Activated CD8-positive, alpha-beta memory T cell treated with anti-CD3 and anti-CD28 coated beads, Interleukin-2, amount 50 U/mL, for 1 hour (primary cell): ENCODE data around the gene DDX11.
"Not testable (repeated sequence)": the region's sequence is repeated elsewhere in the genome, so short reads cannot be mapped to it uniquely, and the experiment has no call there.

Source experiments
- DNase-seq: peaks from one replicate; pipeline ENCODE4 v3.0.0-alpha.2; 2020; ENCODE audit errors: extremely low read depth

The DDX11 gene

DNA sequence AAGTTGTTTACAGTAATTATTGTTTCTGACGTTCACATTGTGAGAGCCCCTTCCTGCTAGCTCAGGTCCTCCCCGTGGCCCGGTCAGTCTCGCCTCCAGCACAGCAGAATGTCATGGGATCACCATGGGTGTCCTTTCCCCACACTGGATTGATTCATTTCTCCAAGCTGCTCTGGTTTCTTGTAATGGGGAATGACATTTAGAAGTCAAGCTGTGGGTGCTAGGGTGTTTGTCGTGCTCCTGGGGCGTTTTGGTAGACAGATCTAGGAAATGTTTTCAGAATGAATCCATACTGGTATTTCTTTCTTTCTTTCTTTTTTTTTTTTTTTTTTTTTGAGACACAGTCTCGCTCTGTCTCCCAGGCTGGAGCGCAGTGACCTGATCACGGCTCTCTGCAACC lies 25.1 kb downstream of the DDX11 start:
- DNase-seq = not testable (repeated sequence)

DNA sequence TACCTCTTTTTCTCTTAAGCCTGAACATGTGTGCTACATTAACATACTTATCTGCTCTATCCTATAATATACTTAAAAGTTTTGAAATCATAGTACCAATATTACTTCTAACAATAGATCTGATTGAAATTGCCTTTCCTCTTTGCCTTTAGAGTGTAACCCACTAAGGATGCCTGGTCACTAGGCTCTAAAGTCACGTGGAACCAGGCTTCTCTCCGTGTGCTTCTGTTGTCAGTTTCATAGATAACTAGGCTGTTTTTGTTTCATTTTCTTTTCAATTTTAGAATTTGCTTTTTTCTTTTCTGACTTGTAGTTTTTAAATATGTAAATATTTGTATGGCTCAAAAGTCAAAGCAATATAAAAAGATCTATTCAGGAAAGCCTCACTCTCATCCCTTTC lies 25.8 kb downstream of the DDX11 start:
- not testable (repeated sequence) for DNase-seq

DNA sequence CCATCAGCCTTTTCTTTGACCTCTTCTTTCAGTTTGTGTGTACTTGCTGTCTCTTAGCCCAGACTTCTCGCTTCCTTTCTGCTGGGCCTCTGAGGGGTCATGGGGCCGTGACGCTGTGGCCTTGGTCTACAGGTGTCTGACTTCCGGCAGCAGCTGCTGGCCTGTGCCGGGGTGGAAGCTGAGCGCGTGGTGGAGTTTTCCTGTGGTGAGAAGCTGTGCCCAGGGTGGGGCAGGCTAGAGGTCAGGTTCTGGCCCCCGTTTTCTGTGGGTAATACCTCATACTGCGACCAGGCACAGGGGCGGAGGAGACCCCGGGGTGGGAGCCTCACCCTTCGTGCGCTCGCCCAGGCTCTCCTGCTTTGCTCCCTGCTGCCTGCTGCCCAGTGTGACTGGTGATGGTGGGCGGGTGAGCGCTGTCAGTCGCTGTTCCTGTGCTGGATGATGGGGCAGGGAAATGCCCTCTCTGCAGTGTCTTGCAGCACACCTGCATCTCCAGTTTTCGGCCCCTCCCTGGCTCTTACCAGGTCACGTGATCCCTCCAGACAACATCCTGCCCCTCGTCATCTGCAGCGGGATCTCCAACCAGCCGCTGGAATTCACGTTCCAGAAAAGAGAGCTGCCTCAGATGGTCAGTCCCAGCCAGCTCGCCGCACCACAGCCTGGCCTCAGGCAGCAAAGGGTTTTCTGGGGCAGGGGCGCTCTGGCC lies 27.0 kb downstream of the DDX11 start:
- DNase-seq = not testable (repeated sequence)

DNA sequence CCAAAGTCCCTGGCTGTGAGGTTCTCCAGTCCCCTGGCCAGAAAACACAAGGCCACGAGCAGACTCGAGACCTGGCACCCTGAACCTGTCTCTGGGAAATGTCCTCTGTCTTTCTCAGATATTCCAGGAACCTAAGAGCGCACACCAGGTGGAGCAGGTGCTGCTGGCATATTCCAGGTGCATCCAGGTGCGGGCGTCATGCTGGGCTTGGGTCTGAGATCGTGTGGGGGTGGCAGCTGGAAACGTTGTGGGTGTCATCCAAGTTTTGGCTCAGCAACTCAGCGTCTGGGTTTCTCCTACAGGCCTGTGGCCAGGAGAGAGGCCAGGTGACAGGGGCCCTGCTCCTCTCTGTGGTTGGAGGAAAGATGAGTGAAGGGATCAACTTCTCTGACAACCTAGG lies 28.5 kb downstream of the DDX11 start:
- not testable (repeated sequence) for DNase-seq

DNA sequence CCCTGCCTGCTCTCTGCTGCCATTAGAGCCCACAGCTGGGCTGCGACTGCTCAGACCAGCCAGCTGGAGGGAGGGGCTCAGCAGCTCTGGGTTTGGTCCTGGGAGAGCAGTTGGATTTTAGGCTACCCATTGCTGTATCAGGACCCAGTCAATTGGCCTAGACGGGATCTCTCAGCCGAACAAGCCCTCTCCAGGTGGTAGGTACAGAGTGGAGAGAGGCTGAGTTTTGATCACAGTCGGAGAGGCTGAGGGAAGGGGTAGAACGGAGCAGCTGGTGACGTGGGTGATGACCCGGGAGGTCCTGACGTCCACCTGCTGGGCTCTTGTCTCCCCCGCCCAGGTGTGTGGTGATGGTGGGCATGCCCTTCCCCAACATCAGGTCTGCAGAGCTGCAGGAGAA lies 28.9 kb downstream of the DDX11 start:
- not testable (repeated sequence) for DNase-seq

DNA sequence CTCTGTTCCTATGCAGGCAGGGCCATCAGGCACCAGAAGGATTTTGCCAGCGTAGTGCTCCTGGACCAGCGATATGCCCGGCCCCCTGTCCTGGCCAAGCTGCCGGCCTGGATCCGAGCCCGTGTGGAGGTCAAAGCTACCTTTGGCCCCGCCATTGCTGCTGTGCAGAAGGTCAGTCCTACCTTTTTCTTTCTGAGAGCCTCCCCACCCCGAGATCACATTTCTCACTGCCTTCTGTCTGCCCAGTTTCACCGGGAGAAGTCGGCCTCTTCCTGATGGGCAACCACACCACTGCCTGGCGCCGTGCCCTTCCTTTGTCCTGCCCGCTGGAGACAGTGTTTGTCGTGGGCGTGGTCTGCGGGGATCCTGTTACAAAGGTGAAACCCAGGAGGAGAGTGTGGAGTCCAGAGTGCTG lies 29.9 kb downstream of the DDX11 start:
- DNase-seq = not testable (repeated sequence)

DNA sequence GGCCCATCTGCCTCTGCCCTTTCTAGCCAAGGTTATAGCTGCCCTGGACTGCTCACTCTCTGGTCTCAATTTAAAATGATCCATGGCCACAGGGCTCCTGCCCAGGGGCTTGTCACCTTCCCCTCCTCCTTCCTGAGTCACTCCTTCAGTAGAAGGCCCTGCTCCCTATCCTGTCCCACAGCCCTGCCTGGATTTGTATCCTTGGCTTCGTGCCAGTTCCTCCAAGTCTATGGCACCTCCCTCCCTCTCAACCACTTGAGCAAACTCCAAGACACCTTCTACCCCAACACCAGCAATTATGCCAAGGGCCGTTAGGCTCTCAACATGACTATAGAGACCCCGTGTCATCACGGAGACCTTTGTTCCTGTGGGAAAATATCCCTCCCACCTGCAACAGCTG lies 30.6 kb downstream of the DDX11 start:
- DNase-seq = not testable (repeated sequence)

DNA sequence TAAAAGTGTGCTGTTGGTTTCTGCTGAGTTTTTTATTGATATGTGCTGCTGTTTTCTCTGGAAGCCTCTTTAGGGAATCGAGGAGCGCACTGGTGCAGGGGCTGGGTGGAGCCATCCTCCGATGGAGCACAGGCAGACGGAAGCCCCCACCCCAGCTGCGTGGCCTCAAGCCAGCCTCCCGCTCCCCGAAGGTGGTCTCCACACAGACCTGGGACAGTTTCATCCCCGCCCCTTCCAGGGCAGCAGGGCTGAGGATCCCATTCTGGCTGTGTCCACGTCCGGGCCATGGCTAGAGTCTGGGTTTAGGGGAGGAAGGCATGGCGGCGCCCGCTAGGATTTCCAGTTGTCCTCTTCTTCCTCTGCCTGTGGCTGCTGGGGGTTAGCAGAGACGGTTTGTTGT lies 31.1 kb downstream of the DDX11 start:
- not testable (repeated sequence) for DNase-seq

DNA sequence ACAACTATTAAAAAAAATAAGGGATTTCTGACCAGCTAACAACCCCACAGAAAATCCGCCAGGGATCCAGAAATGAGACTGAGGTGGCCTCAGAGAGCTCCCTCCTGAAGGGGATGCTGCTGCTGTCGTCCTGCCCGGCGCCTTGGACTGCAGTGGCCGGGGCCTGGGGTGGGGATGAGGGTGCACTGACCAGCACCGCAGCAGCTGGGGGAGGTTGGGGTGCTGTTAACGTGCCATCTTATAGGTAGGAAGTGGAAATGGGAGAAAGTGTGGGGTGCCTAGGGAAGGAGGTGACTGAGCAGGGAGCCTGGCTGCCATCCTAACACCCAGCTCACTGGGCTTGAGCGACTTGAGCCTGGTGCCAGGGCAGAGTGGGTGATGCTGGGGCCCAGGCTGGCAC lies 32.0 kb downstream of the DDX11 start:
- DNase-seq = no peak

DNA sequence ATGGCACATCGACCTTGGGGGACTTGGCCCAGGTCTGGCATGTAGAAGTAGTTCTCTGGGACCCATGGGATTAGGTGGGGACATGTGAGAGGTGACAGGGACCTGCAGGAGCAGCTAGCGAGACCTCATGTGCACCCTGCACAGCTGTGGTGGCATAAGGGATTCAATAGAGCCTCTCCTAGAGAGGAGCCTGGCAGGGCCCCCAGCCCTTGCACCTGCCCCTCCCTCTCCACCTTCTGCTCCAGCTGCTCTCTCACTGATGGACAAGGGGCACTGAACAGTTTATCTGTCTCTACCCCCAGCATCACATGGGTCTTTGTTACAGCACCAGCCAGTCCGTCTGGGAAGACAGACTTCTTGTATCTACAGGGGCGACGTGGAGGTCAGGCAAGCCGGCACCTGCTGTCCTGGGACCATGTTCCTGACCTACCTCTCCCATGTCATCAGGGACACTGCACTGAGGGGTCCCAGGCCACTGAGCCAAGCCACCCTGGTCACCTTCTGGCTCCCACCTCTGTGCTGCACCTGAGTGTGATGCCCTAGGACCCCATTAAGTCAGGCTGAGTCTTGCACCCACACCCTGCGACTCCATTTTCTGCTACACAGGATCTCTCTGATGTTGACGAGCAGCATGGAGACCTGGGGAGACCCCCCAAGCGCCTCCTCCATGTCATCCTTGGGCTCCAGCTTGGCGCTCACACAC lies 32.6 kb downstream of the DDX11 start:
- DNase-seq = no peak

DNA sequence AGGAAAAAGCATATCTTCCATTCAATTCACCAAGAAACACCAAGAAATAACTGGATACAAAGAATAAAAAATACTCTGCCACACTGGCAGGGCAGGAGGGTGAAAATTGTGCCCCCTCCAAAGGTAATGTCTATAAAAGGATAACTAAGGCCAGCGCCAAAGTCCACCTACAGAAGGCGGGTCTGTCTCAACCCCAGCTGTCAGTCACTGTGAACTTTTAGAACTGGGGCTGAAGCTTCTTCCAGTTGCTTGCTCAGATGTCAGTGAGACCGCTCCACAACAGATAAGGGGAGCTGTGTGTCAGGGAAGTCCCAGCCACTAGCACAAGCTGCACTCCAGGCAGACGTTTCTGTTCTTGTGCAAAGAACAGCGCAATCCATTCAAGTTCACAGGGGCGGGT lies 36.1 kb downstream of the DDX11 start:
- not testable (repeated sequence) for DNase-seq

DNA sequence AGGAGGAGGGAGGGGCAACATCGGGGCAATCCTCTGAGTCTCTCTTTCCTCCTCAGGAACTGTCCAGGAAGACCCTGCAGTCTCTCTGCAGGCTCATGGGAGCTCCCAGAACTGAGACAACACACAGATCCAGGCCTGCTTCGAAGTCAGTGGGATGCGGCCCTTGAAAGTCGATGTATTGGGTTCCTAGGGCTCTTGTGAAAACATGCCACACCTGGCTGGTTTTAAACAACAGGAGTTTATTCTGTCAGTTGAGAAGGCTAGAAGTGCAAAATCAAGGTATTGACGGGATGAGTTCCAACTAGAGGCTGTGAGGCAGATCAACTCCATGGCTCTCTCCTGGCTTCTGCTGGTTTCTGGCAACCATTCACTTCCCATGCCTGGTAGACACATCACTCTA lies 36.6 kb downstream of the DDX11 start:
- not testable (repeated sequence) for DNase-seq

DNA sequence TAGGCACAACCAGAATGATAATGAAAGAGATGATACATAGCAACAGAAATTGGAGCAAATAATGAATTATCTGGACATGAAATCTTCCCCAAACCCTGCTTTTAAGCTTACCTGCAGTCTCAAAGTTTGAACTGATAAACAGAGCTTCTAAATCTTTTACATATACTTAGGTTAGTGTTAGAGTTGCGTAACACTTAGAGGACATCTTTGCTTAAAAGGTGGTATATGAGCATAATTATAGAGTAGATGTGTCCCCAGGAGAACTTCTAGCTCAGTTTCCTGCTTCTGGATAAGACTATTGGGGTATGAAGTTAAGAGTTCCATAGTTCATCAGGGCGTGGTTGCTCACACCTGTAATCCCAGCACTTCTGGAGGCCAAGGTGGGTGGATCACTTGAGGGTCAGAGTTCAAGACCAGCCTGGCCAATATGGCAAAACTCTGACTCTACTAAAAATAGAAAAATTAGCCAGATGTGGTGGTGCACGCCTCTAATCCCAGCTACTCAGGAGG lies 41.5 kb downstream of the DDX11 start:
- not testable (repeated sequence) for DNase-seq

DNA sequence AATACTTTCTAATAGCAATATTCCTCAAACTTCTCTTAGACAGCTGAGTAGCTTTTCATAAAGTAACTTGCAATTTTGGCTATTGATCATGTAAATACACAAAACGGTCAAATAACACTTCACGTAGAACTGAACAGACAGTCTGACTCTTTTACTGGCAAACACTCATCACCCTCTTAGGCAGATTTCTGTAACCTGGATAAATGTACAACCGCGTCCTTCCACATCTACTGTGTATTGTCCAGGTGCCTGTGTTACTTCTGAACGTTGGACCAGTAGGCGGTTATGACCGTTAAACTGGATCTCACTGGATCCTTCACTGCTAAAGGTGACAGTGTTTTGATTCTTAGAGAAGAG lies 43.2 kb downstream of the DDX11 start:
- DNase-seq = not testable (repeated sequence)

DNA sequence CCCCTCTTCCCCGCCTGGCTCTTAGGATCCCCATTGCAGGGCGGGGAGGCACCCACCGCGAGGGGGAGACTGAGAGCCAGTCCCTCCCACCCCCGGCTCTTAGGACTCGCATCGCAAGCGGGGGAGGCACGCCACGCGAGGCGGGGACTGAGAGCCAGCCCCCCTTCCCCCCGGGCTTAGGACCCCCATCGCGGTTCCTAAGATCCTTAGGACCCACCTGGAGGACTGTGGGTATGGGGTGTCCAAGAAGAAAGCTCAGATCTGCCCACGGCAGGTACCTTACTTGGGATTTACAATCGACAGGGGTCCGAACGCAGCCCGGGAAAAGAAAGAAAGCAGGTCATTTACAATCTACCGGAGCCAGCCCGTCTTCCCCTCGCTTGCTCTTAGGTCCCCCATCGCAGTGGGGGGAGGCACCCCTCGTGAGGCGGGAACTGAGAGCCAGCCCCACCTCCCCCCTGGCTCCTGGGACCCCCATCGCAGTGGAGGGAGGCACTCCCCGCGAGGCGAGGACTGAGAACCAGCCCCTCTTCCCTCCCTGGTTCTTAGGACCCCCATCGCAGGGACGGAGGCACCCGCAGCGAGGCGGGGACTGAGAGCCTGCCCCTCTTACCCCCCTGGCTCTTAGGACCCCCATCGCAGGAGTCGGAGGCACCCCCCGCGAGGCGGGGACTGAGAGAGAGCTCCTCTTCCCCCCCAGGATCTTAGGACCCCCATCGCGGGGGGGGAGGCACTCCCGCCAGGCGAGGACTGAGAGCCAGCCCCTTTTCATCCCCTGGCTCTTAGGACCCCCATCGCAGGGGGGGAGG lies 43.7 kb downstream of the DDX11 start:
- no peak for DNase-seq

DNA sequence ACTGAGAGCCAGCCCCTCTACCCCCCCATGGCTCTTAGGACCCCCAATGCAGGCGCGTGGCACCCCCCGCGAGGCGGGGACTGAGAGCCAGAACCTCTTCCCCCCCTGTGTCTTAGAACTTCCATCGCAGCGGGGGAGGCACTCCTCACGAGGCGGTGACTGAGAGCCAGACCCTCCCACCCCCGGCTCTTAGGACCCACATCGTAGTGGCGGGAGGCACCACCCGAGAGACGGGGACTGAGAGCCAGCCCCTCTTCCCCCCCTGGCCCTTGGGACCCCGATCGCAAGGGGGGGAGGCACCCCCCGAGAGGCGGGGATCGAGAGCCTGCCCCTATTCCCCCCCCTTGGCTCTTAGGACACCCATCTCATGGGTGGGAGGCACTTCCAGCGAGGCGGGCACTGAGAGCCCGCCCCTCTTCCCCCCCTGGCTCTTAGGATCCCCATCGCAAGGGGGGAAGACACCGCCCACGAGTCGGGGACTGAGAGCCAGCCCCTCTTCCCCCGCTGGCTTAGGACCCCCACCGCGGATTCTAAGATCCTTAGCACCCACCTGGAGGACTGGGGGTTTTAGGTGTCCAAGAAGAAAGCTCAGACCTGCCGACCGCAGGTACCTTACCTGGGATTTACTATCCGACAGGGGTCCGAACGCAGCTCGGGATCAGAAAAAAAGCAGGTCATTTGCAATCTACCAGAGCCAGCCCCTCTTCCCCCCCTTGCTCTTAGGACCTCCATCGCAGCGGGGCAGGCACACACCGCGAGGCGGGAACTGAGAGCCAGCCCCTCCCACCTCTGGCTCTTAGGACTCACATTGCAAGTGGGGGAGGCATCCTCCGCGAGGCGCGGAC lies 44.9 kb downstream of the DDX11 start:
- DNase-seq = no peak

DNA sequence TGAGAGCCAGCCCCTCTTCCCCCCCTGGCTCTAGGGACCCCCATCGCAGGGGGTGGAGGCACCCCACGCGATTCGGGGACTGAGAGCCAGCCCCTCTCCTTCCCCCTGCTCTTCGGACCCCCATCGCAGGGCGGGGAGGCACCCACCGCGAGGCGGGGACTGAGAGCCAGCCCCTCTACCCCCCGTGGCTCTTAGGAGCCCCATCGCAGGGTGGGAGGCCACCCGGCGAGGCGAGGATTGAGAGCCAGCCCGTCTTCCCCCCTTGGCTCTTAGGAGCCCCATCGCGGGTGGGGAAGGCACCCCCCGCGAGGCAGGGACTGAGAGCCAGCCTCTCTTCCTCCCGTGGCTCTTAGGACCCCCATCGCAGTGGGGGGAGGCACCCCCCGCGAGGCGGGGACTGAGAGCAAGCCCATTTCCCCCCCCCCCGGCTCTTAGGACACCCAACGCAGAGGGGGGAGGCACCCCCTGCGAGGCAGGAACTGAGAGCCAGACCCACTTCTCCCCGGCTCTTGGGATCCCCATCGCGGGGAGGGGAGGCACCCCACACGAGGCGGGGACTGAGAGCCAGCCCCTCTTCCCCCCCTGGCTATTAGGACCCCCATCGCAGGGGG lies 45.6 kb downstream of the DDX11 start:
- DNase-seq = no peak

DNA sequence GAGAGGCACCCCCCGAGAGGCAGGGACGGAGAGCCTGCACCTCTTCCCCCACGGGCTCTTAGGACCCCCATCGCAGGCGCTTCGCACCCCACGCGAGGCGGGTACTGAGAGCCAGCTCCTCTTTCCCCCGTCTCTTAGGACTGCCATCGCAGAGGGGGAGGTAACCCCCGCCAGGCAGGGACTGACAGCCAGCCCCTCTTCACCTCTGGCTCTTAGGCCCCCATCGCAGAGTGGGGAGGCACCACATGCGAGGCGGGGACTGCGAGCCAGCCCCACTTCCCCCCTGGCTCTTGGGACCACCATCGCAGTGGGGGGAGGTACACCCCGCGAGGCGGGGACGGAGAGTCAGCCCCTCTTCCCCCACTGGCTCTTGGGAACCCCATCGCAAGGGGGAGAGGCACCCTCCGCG lies 46.1 kb downstream of the DDX11 start:
- no peak for DNase-seq

DNA sequence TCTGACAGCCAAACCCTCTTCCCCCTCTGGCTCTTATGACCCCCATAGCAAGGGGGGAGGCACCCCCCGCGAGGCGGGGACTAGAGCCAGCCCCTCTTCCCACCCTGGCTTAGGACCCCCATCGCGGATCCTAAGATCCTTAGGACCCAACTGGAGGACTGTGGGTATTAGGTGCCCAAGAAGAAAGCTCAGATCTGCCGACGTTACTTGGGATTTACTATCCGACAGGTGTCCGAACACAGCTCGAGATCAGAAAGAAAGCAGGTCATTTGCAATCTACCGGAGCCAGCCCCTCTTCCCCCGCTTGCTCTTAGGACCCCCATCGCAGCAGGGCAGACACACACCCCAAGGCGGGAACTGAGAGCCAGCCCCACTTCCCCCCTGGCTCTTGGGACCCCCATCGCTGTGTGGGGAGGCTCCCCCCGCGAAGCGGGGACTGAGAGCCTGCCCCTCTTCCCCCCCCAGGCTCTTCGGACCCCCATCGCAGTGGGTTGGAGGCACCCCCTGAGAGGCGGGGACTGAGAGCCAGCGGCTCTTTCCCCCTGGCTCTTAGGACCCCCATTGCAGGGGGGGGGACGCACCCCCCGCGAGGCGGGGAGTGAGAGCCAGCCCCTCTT lies 46.8 kb downstream of the DDX11 start:
- no peak for DNase-seq

DNA sequence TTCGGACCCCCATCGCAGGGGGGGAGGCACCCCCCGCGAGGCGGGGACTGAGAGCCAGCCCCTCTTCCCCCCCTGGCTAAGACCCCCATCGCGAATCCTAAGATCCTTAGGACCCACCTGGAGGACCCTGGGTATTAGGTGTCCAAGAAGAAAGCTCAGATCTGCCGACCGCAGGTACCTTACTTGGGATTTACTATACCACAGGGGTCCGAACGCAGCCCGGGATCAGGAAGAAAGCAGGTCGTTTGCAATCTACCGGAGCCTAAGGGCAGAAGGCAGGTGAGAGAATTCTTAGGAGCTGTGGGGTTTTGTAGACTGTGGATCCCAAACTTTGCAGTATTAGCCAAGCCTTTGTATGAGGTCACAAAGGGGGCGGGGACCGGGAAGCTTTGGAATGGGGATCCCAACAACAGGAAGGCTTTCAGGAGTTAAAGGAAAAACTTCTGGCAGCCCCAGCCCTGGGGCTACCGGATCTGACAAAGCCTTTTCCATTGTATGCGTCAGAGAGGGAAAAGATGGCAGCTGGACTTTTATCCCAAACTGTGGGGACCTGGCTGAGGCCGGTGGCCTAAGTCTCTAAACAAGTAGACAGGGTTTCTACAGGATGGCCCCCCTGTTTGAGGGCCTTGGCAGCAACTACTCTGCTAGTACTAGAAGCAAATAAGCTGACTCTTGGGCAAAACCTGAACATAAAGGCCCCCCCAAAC lies 47.5 kb downstream of the DDX11 start:
- not testable (repeated sequence) for DNase-seq
